NB4 (cell line): ENCODE measurements around the gene ECT2.

ENCODE experiments used
- POLR2A ChIP-seq: IDR thresholded peaks from 2 replicates; pipeline ENCODE4 v1.6.1; 2011; ENCODE audit warnings: mild to moderate bottlenecking; ENCODE audit not compliant: insufficient read length; ENCODE audit errors: extremely low read depth
- TF ChIP-seq, protein P1 (sequence below): IDR thresholded peaks from one replicate; pipeline ENCODE4 v1.5.1; 2012; ENCODE audit warnings: low read depth, low read length
- TF ChIP-seq, protein P2 (sequence below): IDR thresholded peaks from 2 replicates; pipeline ENCODE4 v1.6.1; 2011; ENCODE audit warnings: low read depth, low read length

DNA sequence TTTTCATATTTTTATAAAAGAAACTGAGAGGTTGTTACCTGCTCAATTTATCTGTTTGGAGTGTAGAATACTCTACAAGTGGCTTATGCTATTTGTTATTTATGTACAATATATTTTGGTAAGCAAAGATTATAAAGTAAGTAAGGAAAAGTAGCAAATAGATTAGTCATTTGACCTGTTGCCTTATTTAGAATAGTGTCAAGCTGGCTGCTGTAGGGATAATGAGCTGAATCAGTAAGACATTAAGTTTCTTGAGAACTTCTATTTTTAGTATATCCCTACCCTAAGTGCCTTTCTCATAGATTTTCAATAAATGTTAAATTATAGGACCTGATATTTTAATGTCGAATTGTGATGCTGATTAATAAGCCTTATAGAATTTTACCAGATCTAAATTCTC, 37.2 kb downstream of the ECT2 start:
- TF ChIP-seq, protein P1, sequence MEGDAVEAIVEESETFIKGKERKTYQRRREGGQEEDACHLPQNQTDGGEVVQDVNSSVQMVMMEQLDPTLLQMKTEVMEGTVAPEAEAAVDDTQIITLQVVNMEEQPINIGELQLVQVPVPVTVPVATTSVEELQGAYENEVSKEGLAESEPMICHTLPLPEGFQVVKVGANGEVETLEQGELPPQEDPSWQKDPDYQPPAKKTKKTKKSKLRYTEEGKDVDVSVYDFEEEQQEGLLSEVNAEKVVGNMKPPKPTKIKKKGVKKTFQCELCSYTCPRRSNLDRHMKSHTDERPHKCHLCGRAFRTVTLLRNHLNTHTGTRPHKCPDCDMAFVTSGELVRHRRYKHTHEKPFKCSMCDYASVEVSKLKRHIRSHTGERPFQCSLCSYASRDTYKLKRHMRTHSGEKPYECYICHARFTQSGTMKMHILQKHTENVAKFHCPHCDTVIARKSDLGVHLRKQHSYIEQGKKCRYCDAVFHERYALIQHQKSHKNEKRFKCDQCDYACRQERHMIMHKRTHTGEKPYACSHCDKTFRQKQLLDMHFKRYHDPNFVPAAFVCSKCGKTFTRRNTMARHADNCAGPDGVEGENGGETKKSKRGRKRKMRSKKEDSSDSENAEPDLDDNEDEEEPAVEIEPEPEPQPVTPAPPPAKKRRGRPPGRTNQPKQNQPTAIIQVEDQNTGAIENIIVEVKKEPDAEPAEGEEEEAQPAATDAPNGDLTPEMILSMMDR, result no peak
- TF ChIP-seq POLR2A, result no peak
- TF ChIP-seq, protein P2, sequence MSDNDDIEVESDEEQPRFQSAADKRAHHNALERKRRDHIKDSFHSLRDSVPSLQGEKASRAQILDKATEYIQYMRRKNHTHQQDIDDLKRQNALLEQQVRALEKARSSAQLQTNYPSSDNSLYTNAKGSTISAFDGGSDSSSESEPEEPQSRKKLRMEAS, result no peak
